ENCODE results near the gene PARG.
"Not testable (repeated sequence)": the region's sequence is repeated elsewhere in the genome, so short reads cannot be mapped to it uniquely, and the experiment has no call there.

Gene PARG

GRCh38 chr10:49819234-49819958, 122.4 kb downstream of the PARG start:
- no peak for DNase-seq

- DNase-seq, result no peak
These were observed 124.0 kb downstream of the PARG start for GRCh38 chr10:49817845-49818244.

GRCh38 chr10:49803988-49804387, 137.8 kb downstream of the PARG start:
- DNase-seq, result no peak

- DNase-seq, result no peak
These were observed 143.6 kb downstream of the PARG start for GRCh38 chr10:49798275-49798674.

GRCh38 chr10:49791100-49791499, 150.7 kb downstream of the PARG start:
- no peak for DNase-seq

GRCh38 chr10:49784681-49785080, 157.1 kb downstream of the PARG start:
- no peak for DNase-seq

- DNase-seq, result no peak
These were observed 158.2 kb downstream of the PARG start for GRCh38 chr10:49783645-49784044.

- DNase-seq, result no peak
These were observed 160.6 kb downstream of the PARG start for GRCh38 chr10:49781247-49781646.

- no peak for DNase-seq
These were observed 163.6 kb downstream of the PARG start for GRCh38 chr10:49778197-49778596.

- no peak for DNase-seq
These were observed 165.0 kb downstream of the PARG start for GRCh38 chr10:49776851-49777250.

- DNase-seq, result no peak
These were observed 166.8 kb downstream of the PARG start for GRCh38 chr10:49775014-49775413.

GRCh38 chr10:49772944-49773343, 168.9 kb downstream of the PARG start:
- not testable (repeated sequence) for DNase-seq

- DNase-seq, result not testable (repeated sequence)
These were observed 170.8 kb downstream of the PARG start for GRCh38 chr10:49771046-49771445.

GRCh38 chr10:49769692-49770091, 172.1 kb downstream of the PARG start:
- DNase-seq, result no peak

GRCh38 chr10:49768731-49769130, 173.1 kb downstream of the PARG start:
- DNase-seq, result no peak

- DNase-seq, result no peak
These were observed 173.5 kb downstream of the PARG start for GRCh38 chr10:49768329-49768728.
